Keratinocyte (primary cell): Measurements from ENCODE around the gene COMMD4. TPM values are rescaled to one million over a fixed set of nuclear protein-coding genes. Genes with fewer than 3 reads are reported as not detected.
A peak's percentile ranks its signal among the peaks of the same experiment; 100 is the strongest.
"Not testable (repeated sequence)": the region's sequence is repeated elsewhere in the genome, so short reads cannot be mapped to it uniquely, and the experiment has no call there.

Experiments used
- DNase-seq: peaks from one replicate; pipeline ENCODE4 v3.0.0-alpha.2; 2011; ENCODE audit warnings: low read depth, missing footprints, low spot score
- FAIRE-seq: peaks from 2 replicates; lab custom pipeline; 2011; peaks lifted over from hg19 to GRCh38; lab: Jason Lieb, UNC
- H2AFZ ChIP-seq: 2 replicates; pipeline ENCODE4 v1.6.0; 2012; ENCODE audit warnings: low read length, control low read depth, inconsistent platforms; ENCODE audit not compliant: control insufficient read depth
- H3K27ac ChIP-seq: 2 replicates; pipeline ENCODE4 v1.5.1; 2011; ENCODE audit warnings: low read length; ENCODE audit not compliant: control insufficient read depth, insufficient read depth
- H3K27me3 ChIP-seq: 3 replicates; pipeline ENCODE4 v1.6.0; 2011; ENCODE audit warnings: low read length; ENCODE audit not compliant: control insufficient read depth, insufficient read depth; ENCODE audit errors: extremely low read depth
- H3K36me3 ChIP-seq, 2 experiments: 2 replicates in 1 of 2; 3 replicates in 1 of 2; pipeline ENCODE4 v1.5.1; 2011; ENCODE audit warnings: low read length in 2 of 2, mild to moderate bottlenecking in 1 of 2; ENCODE audit not compliant: control insufficient read depth in 2 of 2, insufficient read depth in 2 of 2; ENCODE audit errors: extremely low read depth in 1 of 2
- H3K4me1 ChIP-seq: 3 replicates; pipeline ENCODE4 v1.5.1; 2011; ENCODE audit warnings: low read length; ENCODE audit not compliant: control insufficient read depth, insufficient read depth; ENCODE audit errors: extremely low read depth
- H3K4me2 ChIP-seq: 3 replicates; pipeline ENCODE4 v1.6.0; 2011; ENCODE audit warnings: low read depth, low read length; ENCODE audit not compliant: control insufficient read depth, insufficient read depth; ENCODE audit errors: extremely low read depth
- H3K4me3 ChIP-seq, 3 experiments: fragments of 200-600 bp in 1 of 3; sonication (generic) in 1 of 3; 2 replicates in 2 of 3; 3 replicates in 1 of 3; pipeline ENCODE4 v1.5.1; 2011 to 2016; ENCODE audit warnings: low read length in 3 of 3, mild to moderate bottlenecking in 3 of 3, control low read depth in 2 of 3, inconsistent platforms in 1 of 3, low read depth in 1 of 3, mixed read lengths in 1 of 3, mixed run types in 1 of 3, moderate library complexity in 1 of 3; ENCODE audit not compliant: control insufficient read depth in 2 of 3, insufficient read depth in 2 of 3; ENCODE audit errors: extremely low read depth in 1 of 3
- H3K79me2 ChIP-seq: 2 replicates; pipeline ENCODE4 v1.6.0; 2012; ENCODE audit warnings: low read length; ENCODE audit not compliant: control insufficient read depth, insufficient read depth
- H3K9ac ChIP-seq: 3 replicates; pipeline ENCODE4 v1.6.0; 2011; ENCODE audit warnings: low read length; ENCODE audit not compliant: control insufficient read depth, insufficient read depth; ENCODE audit errors: extremely low read depth
- H3K9me1 ChIP-seq: 3 replicates; pipeline ENCODE4 v1.6.0; 2011; ENCODE audit warnings: low read length; ENCODE audit not compliant: control insufficient read depth, insufficient read depth; ENCODE audit errors: extremely low read depth
- H3K9me3 ChIP-seq: 2 replicates; pipeline ENCODE4 v1.5.1; 2012; ENCODE audit warnings: low read depth, low read length; ENCODE audit not compliant: control insufficient read depth
- H4K20me1 ChIP-seq: 3 replicates; pipeline ENCODE4 v1.6.0; 2011; ENCODE audit warnings: low read length; ENCODE audit not compliant: control insufficient read depth, insufficient read depth; ENCODE audit errors: extremely low read depth
- EZH2 ChIP-seq: IDR thresholded peaks from one replicate; pipeline ENCODE4 v1.6.1; 2012; ENCODE audit warnings: inconsistent platforms, mild to moderate bottlenecking, low read length, moderate library complexity
- dilution Hi-C: fragments of 300-500 bp; cut with MboI; formaldehyde crosslinking; loops from one replicate; pipeline ENCODE4 v1.7.0; 2020; ENCODE audit warnings: low sequenced_read_pairs; ENCODE audit not compliant: extremely low pct_ligation_motif_present
- polyA minus RNA-seq, 3 experiments: library from RNA; depleted of rRNA, polyadenylated mRNA; stranded (reverse); fragments of >200 nt; gene quantifications; 1 replicate in 1 of 3; 2 replicates in 1 of 3; 3 replicates in 1 of 3; pipeline ENCODE4 v1.2.3, GENCODE V29; 2011
- polyA plus RNA-seq, 5 experiments: library from polyadenylated mRNA; depleted of rRNA in 3 of 5; stranded (reverse) in 3 of 5; stranded (forward) in 1 of 5; unstranded in 1 of 5; fragments of >200 nt; gene quantifications; 1 replicate in 1 of 5; 2 replicates in 3 of 5; 3 replicates in 1 of 5; pipeline versions ENCODE4 v1.2.1 to v1.2.3, GENCODE V29; 2011 to 2012; ENCODE audit warnings: missing spikeins in 2 of 5, low read depth in 1 of 5, low replicate concordance in 1 of 5
- TF ChIP-seq, protein P1 (sequence below), 3 experiments: IDR thresholded peaks in 1 of 3; conservative IDR thresholded peaks in 1 of 3; optimal IDR thresholded peaks in 1 of 3; 2 replicates in 2 of 3; 3 replicates in 1 of 3; pipeline versions ENCODE3 to v1.5.1; 2011; ENCODE audit warnings: low read length in 3 of 3, mild to moderate bottlenecking in 3 of 3, moderate library complexity in 2 of 3, control low read depth in 1 of 3, inconsistent platforms in 1 of 3; ENCODE audit not compliant: insufficient read depth in 2 of 3; ENCODE audit errors: extremely low read depth in 1 of 3

COMMD4 gene
- 48.2 to 87.2 TPM (median 53.0 TPM) in 3 replicates for polyA plus RNA-seq
- 7.6 TPM for polyA plus RNA-seq (2011; ENCODE audit: low read depth)
- 31.9 and 66.6 TPM in 2 replicates for polyA plus RNA-seq (2011; cell fraction: cytosol; rRNA removed)
- 60.7 and 64.2 TPM in 2 replicates for polyA plus RNA-seq (2011; cell fraction: nucleus; rRNA removed)
- 40.9 and 60.3 TPM in 2 replicates for polyA plus RNA-seq (2012; ENCODE audit: low replicate concordance)
- 20.8 to 29.8 TPM (median 24.4 TPM) in 3 replicates for polyA minus RNA-seq
- 32.4 TPM for polyA minus RNA-seq (2011; cell fraction: cytosol; rRNA and poly(A)+ RNA removed)
- polyA minus RNA-seq (2011; cell fraction: nucleus; rRNA and poly(A)+ RNA removed): 10.7 and 13.4 TPM in 2 replicates

DNA sequence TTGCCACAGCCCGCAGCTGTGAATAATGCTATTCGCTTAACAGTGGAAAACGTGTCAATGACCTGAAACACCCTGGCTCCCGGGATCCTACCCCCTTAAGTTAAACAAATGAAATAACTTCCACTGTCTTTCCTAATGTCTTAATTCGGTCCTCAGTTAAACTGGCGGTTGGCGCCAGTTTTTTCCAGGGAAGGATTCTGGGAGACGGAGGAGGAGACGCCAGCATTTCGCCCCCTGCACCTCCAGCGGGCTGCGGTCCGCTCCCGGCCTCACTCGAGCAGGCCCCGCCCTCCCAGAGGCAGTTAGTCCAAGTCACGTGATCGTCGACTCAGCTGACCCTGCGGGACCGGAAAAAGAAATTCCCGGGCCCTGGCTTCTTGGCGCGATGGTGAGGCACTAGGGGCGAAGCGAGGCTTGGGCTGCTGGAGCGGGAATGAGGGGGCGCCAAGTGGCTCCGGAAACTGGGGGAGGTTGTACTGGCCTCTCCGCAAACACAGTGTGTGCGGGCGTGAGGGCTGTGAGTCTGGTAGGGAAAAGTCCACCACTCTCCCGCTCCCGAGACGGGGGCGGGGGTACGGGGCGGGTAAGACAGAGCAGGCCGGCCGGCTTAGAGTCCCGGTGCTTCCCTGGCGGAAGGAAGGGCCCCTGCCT lies at the start of gene COMMD4:
Gene COMMD4 (plus strand): TSS at position 359 of the 651 bp plus-strand sequence. CDS start 27 bp downstream, at position 386.
- peak within 1 kb of the TSS; percentile 84 for H3K9ac ChIP-seq
- no peaks in the 10 kb centered on the region for H3K9me1 ChIP-seq
- peak within 1 kb of the TSS; percentile 73 to 88 (median 74) for H3K4me3 ChIP-seq
- H3K27me3 ChIP-seq: no peaks in the 10 kb centered on the region
- H4K20me1 ChIP-seq: no peaks in the 10 kb centered on the region
- H3K79me2 ChIP-seq: peaks cover 6% of the 10 kb centered on the region
- H2AFZ ChIP-seq: peak within 1 kb of the TSS; percentile 92
- FAIRE-seq: no peak
- dilution Hi-C loops: no loop called here
- H3K9me3 ChIP-seq: no peaks in the 10 kb centered on the region
- peak; percentile 40 for DNase-seq
- TF ChIP-seq EZH2: no peak
- TF ChIP-seq, protein P1, sequence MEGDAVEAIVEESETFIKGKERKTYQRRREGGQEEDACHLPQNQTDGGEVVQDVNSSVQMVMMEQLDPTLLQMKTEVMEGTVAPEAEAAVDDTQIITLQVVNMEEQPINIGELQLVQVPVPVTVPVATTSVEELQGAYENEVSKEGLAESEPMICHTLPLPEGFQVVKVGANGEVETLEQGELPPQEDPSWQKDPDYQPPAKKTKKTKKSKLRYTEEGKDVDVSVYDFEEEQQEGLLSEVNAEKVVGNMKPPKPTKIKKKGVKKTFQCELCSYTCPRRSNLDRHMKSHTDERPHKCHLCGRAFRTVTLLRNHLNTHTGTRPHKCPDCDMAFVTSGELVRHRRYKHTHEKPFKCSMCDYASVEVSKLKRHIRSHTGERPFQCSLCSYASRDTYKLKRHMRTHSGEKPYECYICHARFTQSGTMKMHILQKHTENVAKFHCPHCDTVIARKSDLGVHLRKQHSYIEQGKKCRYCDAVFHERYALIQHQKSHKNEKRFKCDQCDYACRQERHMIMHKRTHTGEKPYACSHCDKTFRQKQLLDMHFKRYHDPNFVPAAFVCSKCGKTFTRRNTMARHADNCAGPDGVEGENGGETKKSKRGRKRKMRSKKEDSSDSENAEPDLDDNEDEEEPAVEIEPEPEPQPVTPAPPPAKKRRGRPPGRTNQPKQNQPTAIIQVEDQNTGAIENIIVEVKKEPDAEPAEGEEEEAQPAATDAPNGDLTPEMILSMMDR (optimal IDR thresholded peaks at IDR 0.05 in 1 of 3, IDR thresholded peaks at IDR 0.05 in 1 of 3, conservative IDR thresholded peaks at IDR 0.05 in 1 of 3; ENCODE audit: extremely low read depth in 1 of 3, insufficient read depth in 2 of 3, low read length in 3 of 3): no peak
- peak within 1 kb of the TSS; percentile 98 for H3K4me2 ChIP-seq
- H3K36me3 ChIP-seq: peaks cover 0 to 8% of the 10 kb centered on the region in 2 experiments
- peaks cover 12% of the 10 kb centered on the region for H3K4me1 ChIP-seq
- peak within 1 kb of the TSS; percentile 61 for H3K27ac ChIP-seq

DNA sequence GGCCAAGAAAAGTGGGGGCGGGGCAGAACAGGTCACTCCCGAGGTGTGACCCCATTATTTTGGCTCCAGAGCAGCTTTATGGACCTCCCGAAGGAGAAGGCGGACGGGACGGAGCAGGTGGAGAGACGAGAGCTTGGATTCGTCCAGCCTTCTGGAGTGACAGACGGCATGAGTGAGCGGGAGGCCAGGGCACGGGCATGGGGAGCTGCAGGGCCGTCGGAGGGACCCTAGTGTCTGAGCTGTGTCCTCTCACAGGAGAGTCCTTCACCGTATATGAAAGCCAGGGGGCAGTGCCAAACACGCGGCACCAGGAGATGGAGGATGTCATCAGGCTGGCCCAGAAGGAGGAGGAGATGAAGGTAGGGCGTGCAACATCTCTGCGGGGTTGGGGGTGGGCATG lies 42.2 kb upstream of the COMMD4 start:
- H3K36me3 ChIP-seq, H3K9me1 ChIP-seq, H3K9ac ChIP-seq, H3K4me1 ChIP-seq, FAIRE-seq, H3K9me3 ChIP-seq, H3K4me3 ChIP-seq, H2AFZ ChIP-seq, H3K79me2 ChIP-seq, H3K4me2 ChIP-seq, H4K20me1 ChIP-seq, DNase-seq, H3K27ac ChIP-seq, H3K27me3 ChIP-seq, dilution Hi-C loops: not testable (repeated sequence)

DNA sequence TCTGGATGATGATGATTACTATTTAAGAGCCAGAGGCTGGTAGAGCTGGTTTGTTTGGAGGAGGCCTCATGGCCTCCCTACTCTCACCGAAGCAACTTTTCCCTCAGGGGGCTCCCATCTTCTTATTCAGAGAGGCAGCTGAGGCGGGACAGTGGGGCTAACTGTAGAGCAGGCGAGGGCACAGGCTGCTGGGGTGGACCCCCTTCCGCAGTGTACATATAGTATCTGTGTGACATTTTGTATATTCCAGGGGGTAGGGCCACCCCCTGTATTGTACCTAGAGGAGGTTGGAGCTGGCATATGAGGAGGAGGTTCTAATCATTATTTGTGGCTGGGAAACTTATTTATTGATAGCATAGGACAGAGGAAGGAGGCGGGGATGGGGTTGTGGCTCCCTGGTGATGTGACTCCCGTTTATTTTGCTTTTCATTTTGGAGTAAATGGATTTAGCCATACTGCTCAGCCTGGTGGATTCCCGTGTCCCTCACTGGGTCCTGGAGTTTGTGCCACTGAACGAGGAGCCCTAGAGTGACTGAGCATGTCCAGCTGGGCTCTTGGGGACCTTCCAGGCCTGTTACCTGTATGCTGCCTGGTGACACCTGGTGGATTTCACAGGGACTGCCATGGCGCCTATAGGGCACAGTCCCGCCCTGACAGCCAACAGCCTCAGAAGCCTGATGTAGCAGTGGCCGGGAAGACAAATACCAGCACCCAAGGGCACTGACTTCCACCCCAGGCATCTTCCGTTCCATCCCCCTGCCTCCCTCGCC lies 37.1 kb upstream of the COMMD4 start:
- FAIRE-seq, H3K4me1 ChIP-seq, H3K9ac ChIP-seq, H3K27me3 ChIP-seq, H3K9me1 ChIP-seq, H3K79me2 ChIP-seq, H3K36me3 ChIP-seq, H3K9me3 ChIP-seq, H3K27ac ChIP-seq, H4K20me1 ChIP-seq, dilution Hi-C loops, H3K4me2 ChIP-seq, H3K4me3 ChIP-seq, H2AFZ ChIP-seq, DNase-seq: not testable (repeated sequence)
